H1 (cell line): ENCODE data around the gene ZNF350. TPM values are rescaled to one million over a fixed set of nuclear protein-coding genes. Genes with fewer than 3 reads are reported as not detected.

Experiments
- BCL11A ChIP-seq, 2 experiments: IDR thresholded peaks; one replicate each; pipeline ENCODE4 v1.6.1; 2011; ENCODE audit warnings: low read depth in 2 of 2, low read length in 2 of 2, mild to moderate bottlenecking in 2 of 2
- CHD2 ChIP-seq: IDR thresholded peaks from 2 replicates; pipeline ENCODE4 v1.6.1; 2012; ENCODE audit warnings: low read length, improper control_type of control experiment
- EGR1 ChIP-seq: IDR thresholded peaks from 2 replicates; pipeline ENCODE4 v1.6.1; 2011; ENCODE audit warnings: low read depth, low read length, borderline replicate concordance
- EZH2 ChIP-seq: fragments of 200-600 bp; sonication (generic); IDR thresholded peaks from 2 replicates; pipeline ENCODE4 v1.7.1; 2012; ENCODE audit warnings: low read depth, mild to moderate bottlenecking, moderate library complexity, low read length, inconsistent platforms; ENCODE audit not compliant: severe bottlenecking
- GABPA ChIP-seq: IDR thresholded peaks from 2 replicates; pipeline ENCODE4 v1.6.1; 2011; ENCODE audit warnings: mild to moderate bottlenecking, low read length, moderate library complexity, borderline replicate concordance; ENCODE audit not compliant: insufficient read depth
- GTF2F1 ChIP-seq: IDR thresholded peaks from 2 replicates; pipeline ENCODE4 v1.6.1; 2012; ENCODE audit warnings: low read depth, low read length, improper control_type of control experiment, borderline replicate concordance
- HDAC6 ChIP-seq: IDR thresholded peaks from one replicate; pipeline ENCODE4 v1.7.1; 2012; ENCODE audit warnings: low read depth, mild to moderate bottlenecking, inconsistent platforms, low read length, moderate library complexity
- KDM1A ChIP-seq: fragments of 200-600, 300-600 bp; sonication (generic); IDR thresholded peaks from 2 replicates; pipeline ENCODE4 v1.7.1; 2016; ENCODE audit warnings: mild to moderate bottlenecking, low read length, borderline replicate concordance
- KDM4A ChIP-seq: IDR thresholded peaks from one replicate; pipeline ENCODE4 v1.7.1; 2012; ENCODE audit warnings: low read depth, mild to moderate bottlenecking, moderate library complexity, low read length, inconsistent platforms; ENCODE audit not compliant: severe bottlenecking
- NANOG ChIP-seq: IDR thresholded peaks from 2 replicates; pipeline ENCODE4 v1.6.1; 2011; ENCODE audit warnings: low read length, low read depth, mild to moderate bottlenecking, inconsistent platforms; ENCODE audit not compliant: insufficient read depth, poor library complexity, severe bottlenecking
- NRF1 ChIP-seq: IDR thresholded peaks from 2 replicates; pipeline ENCODE4 v1.6.1; 2011; ENCODE audit warnings: mild to moderate bottlenecking, low read depth, low read length, improper control_type of control experiment
- RNF2 ChIP-seq: fragments of 200-900, 300-1000 bp; sonication (generic); IDR thresholded peaks from 2 replicates; pipeline ENCODE4 v1.7.1; 2016; ENCODE audit warnings: borderline replicate concordance, low read depth, mild to moderate bottlenecking, antibody characterized with exemption, low read length; ENCODE audit not compliant: poor library complexity, severe bottlenecking; ENCODE audit errors: missing control alignments
- SAP30 ChIP-seq: fragments of 300-600 bp; sonication (generic); IDR thresholded peaks from 2 replicates; pipeline ENCODE4 v1.7.1; 2012; ENCODE audit warnings: low read length, moderate library complexity, mild to moderate bottlenecking, inconsistent platforms; ENCODE audit not compliant: insufficient read depth, insufficient replicate concordance
- SIX5 ChIP-seq: IDR thresholded peaks from 2 replicates; pipeline ENCODE4 v1.6.1; 2011; ENCODE audit warnings: mild to moderate bottlenecking, low read depth, low read length
- SP2 ChIP-seq: IDR thresholded peaks from 2 replicates; pipeline ENCODE4 v1.6.1; 2012; ENCODE audit warnings: mild to moderate bottlenecking, low read length, inconsistent platforms
- TBP ChIP-seq: IDR thresholded peaks from 2 replicates; pipeline ENCODE4 v1.6.1; 2011; ENCODE audit warnings: low read depth, low read length, improper control_type of control experiment
- TEAD4 ChIP-seq: IDR thresholded peaks from 2 replicates; pipeline ENCODE4 v1.6.1; 2012; ENCODE audit warnings: low read depth, low read length, inconsistent platforms, mixed read lengths
- YY1 ChIP-seq: IDR thresholded peaks from 2 replicates; pipeline ENCODE4 v1.6.1; 2011; ENCODE audit warnings: low read depth, mild to moderate bottlenecking, low read length
- ZNF274 ChIP-seq: IDR thresholded peaks from 2 replicates; pipeline ENCODE4 v1.7.0; 2012; ENCODE audit warnings: low read length, borderline replicate concordance; ENCODE audit errors: extremely low read depth
- polyA plus RNA-seq, 7 experiments: library from polyadenylated mRNA; depleted of rRNA in 3 of 7; stranded (reverse) in 5 of 7; unstranded in 2 of 7; fragments of >200 nt in 5 of 7; fragments of 200-250 nt in 2 of 7; gene quantifications; 1 replicate in 5 of 7; 2 replicates in 1 of 7; 4 replicates in 1 of 7; pipeline versions ENCODE4 v1.2.1 to v1.2.3, GENCODE V29; 2011 to 2013; ENCODE audit warnings: missing spikeins in 2 of 7, mixed read lengths in 2 of 7
- total RNA-seq: library from RNA; stranded (reverse); fragmentation: NEBNext Ultra II Directional; extraction: Animal tissue kit (Norgen Biotek cat#: 25700); gene quantifications from 2 replicates; pipeline ENCODE4 v1.2.1, GENCODE V29; 2021
- TF ChIP-seq, protein P1 (sequence below): IDR thresholded peaks from 2 replicates; pipeline ENCODE4 v1.6.1; 2012; ENCODE audit warnings: inconsistent platforms
- TF ChIP-seq, protein P2 (sequence below): IDR thresholded peaks from 2 replicates; pipeline ENCODE4 v1.6.1; 2011; ENCODE audit warnings: low read length, improper control_type of control experiment

Gene ZNF350
- total and polyA plus RNA-seq, 2 of the 8 experiments (the other 6 are each of a cell fraction or from before 2014, with no cell fraction given), result 1.7 to 5.3 TPM

- TF ChIP-seq TEAD4 (no peak), NANOG (no peak), YY1 (peak; percentile 100), SP2 (no peak), HDAC6 (no peak), TBP (peak; percentile 61; the same call in 1 of the 2 replicates), RNF2 (no peak), ZNF274 (no peak), SAP30 (peak; percentile 94), GABPA (no peak), SIX5 (peak; percentile 66), CHD2 (peak; percentile 35), GTF2F1 (no peak), NRF1 (no peak), EGR1 (0 out of 2 replicates have a peak, but pooled peaks have one; percentile 24), KDM1A (no peak), BCL11A (IDR thresholded peaks at IDR 0.05; ENCODE audit: low read depth in 2 of 2, low read length in 2 of 2) (no peak), EZH2 (no peak), KDM4A (peak; percentile 28)
- TF ChIP-seq, protein P1, sequence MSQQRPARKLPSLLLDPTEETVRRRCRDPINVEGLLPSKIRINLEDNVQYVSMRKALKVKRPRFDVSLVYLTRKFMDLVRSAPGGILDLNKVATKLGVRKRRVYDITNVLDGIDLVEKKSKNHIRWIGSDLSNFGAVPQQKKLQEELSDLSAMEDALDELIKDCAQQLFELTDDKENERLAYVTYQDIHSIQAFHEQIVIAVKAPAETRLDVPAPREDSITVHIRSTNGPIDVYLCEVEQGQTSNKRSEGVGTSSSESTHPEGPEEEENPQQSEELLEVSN, result 0 out of 2 replicates have a peak, but pooled peaks have one; percentile 32
- TF ChIP-seq, protein P2, sequence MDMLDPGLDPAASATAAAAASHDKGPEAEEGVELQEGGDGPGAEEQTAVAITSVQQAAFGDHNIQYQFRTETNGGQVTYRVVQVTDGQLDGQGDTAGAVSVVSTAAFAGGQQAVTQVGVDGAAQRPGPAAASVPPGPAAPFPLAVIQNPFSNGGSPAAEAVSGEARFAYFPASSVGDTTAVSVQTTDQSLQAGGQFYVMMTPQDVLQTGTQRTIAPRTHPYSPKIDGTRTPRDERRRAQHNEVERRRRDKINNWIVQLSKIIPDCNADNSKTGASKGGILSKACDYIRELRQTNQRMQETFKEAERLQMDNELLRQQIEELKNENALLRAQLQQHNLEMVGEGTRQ, result no peak
These were observed at the start of gene ZNF350 (continued) for GRCh38 chr19:51986309-51987291.
